Endothelial cell (in vitro differentiated cells): ENCODE measurements around the gene FXYD6. TPM values are rescaled to one million over a fixed set of nuclear protein-coding genes. Genes with fewer than 3 reads are reported as not detected.

Source experiments
- DNase-seq: peaks from one replicate; pipeline ENCODE4 v3.0.0; 2021; ENCODE audit warnings: low spot score
- H3K27ac Mint-ChIP-seq: one replicate; pipeline ENCODE4 v1.8.0; 2021; ENCODE audit warnings: mixed read lengths, inconsistent platforms; ENCODE audit not compliant: unreplicated experiment
- H3K27me3 Mint-ChIP-seq: one replicate; pipeline ENCODE4 v1.8.0; 2021; ENCODE audit warnings: mild to moderate bottlenecking, moderate library complexity, mixed read lengths, inconsistent platforms; ENCODE audit not compliant: unreplicated experiment
- H3K36me3 Mint-ChIP-seq: one replicate; pipeline ENCODE4 v1.8.0; 2021; ENCODE audit warnings: mild to moderate bottlenecking, low read depth, mixed read lengths, inconsistent platforms; ENCODE audit not compliant: unreplicated experiment
- H3K4me1 Mint-ChIP-seq: one replicate; pipeline ENCODE4 v1.8.0; 2021; ENCODE audit warnings: mild to moderate bottlenecking, mixed read lengths, inconsistent platforms; ENCODE audit not compliant: unreplicated experiment
- H3K4me3 Mint-ChIP-seq: one replicate; pipeline ENCODE4 v1.8.0; 2021; ENCODE audit warnings: mild to moderate bottlenecking, mixed read lengths, inconsistent platforms; ENCODE audit not compliant: unreplicated experiment
- H3K9me3 Mint-ChIP-seq: one replicate; pipeline ENCODE4 v1.8.0; 2021; ENCODE audit warnings: mixed read lengths, inconsistent platforms; ENCODE audit not compliant: unreplicated experiment
- total RNA-seq: library from RNA; stranded (reverse); fragmentation: NEBNext Ultra II Directional; extraction: Animal tissue kit (Norgen Biotek cat#: 25700); gene quantifications from one replicate; pipeline ENCODE4 v1.2.1, GENCODE V29; 2021; ENCODE audit not compliant: unreplicated experiment
- TF ChIP-seq, protein P1 (sequence below): fragments of 200-600 bp; sonication (generic); IDR thresholded peaks from one replicate; pipeline ENCODE4 v1.5.0; 2021; ENCODE audit warnings: antibody characterized with exemption; ENCODE audit not compliant: unreplicated experiment

The FXYD6 gene
- total RNA-seq, 1 donor from 2014 or later: 18.1 TPM

DNA sequence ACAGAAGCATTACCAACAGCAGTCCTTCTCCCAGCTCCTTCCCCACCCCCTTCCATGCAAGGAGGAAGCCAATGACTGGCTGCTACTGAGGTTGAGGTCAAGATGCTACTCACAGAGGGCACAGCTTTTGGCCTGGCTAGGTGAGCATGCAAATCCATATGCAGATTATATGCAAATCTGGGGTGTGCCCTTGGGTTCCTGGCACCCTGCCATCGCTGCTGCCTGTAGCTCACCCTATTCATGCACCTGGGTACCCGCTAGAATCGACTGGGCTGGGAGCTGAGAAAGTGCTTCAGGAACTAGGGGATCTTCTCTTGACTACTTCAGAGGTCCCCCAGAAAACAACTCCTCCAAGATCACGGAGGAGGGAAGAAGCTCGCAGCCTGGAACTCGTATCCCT lies 83.5 kb downstream of the FXYD6 start:
- H3K9me3 Mint-ChIP-seq: no peaks in the 10 kb centered on the region
- peaks cover 16% of the 10 kb centered on the region for H3K27me3 Mint-ChIP-seq
- H3K36me3 Mint-ChIP-seq: no peaks in the 10 kb centered on the region
- peaks cover 3% of the 10 kb centered on the region for H3K4me1 Mint-ChIP-seq
- no peak for DNase-seq
- no peak overlapping the region for H3K4me3 Mint-ChIP-seq
- H3K27ac Mint-ChIP-seq: no peak overlapping the region
- TF ChIP-seq, protein P1, sequence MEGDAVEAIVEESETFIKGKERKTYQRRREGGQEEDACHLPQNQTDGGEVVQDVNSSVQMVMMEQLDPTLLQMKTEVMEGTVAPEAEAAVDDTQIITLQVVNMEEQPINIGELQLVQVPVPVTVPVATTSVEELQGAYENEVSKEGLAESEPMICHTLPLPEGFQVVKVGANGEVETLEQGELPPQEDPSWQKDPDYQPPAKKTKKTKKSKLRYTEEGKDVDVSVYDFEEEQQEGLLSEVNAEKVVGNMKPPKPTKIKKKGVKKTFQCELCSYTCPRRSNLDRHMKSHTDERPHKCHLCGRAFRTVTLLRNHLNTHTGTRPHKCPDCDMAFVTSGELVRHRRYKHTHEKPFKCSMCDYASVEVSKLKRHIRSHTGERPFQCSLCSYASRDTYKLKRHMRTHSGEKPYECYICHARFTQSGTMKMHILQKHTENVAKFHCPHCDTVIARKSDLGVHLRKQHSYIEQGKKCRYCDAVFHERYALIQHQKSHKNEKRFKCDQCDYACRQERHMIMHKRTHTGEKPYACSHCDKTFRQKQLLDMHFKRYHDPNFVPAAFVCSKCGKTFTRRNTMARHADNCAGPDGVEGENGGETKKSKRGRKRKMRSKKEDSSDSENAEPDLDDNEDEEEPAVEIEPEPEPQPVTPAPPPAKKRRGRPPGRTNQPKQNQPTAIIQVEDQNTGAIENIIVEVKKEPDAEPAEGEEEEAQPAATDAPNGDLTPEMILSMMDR: no peak

GRCh38 chr11:117792241-117792640 lies 84.2 kb downstream of the FXYD6 start:
- Mint-ChIP-seq H3K4me1 (no peaks in the 10 kb centered on the region), H3K27ac (no peak overlapping the region), H3K4me3 (no peak overlapping the region), H3K27me3 (peaks cover 12% of the 10 kb centered on the region), H3K36me3 (no peaks in the 10 kb centered on the region), H3K9me3 (no peaks in the 10 kb centered on the region)
- DNase-seq: no peak
- TF ChIP-seq, protein P1: no peak

DNA sequence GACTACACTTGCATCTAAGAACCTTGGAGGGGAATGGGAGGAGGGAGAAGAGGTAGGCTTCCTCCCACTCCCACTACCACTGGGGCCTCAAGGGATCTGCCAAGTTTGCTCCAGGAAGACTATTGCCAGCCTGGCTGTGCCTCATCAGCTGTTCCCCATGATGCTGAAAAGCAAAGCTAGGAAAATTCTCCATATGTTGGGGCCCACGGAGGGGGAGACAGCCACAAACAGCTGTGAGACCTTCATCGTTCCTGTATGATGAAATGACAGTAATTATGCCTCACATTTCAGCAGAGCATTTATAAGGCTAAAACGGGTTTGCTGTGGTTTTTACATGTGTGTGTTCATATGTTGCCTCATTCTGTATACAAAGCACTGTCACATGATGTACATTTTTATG lies 86.2 kb downstream of the FXYD6 start:
- Mint-ChIP-seq H3K4me3 (no peak overlapping the region), H3K27me3 (peaks cover 12% of the 10 kb centered on the region), H3K9me3 (no peaks in the 10 kb centered on the region), H3K4me1 (no peaks in the 10 kb centered on the region), H3K27ac (no peak overlapping the region), H3K36me3 (no peaks in the 10 kb centered on the region)
- TF ChIP-seq, protein P1: no peak
- no peak for DNase-seq

DNA sequence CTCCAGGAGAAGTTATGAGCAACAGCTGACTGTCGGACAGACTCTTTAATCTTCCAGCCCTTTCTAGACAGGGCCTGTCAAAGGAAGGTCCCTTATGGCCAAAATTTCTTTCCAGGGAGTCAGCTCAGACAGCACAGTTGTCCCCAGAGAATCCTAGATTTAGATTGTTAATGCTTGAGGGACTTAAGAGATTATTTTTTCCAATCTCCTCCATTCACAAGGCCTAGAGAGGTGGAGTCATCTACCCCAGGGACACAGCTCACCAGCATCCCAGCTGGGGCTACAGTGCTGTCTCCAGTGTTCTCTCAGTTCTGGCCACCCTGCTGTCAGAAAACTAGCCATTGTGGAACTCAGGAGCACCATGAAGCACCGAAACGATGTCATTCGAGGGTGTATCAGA lies 87.2 kb downstream of the FXYD6 start:
- H3K9me3 Mint-ChIP-seq: no peaks in the 10 kb centered on the region
- H3K27me3 Mint-ChIP-seq: peaks cover 14% of the 10 kb centered on the region
- H3K4me1 Mint-ChIP-seq: no peaks in the 10 kb centered on the region
- no peak overlapping the region for H3K27ac Mint-ChIP-seq
- H3K36me3 Mint-ChIP-seq: no peaks in the 10 kb centered on the region
- DNase-seq: no peak
- TF ChIP-seq, protein P1: no peak
- no peak overlapping the region for H3K4me3 Mint-ChIP-seq

Other genes with a start within 250 kb of the FXYD6 start
- 3.8 TPM for gene DSCAML1, start 79.4 kb downstream of the FXYD6 start, total RNA-seq
- gene FXYD2, start 51.9 kb downstream of the FXYD6 start, total RNA-seq: not detected
- gene TMPRSS13, start 52.7 kb upstream of the FXYD6 start, total RNA-seq: 1.8 TPM
- 0.82 TPM for gene IL10RA, start 109.7 kb upstream of the FXYD6 start, total RNA-seq
- not detected for gene TMPRSS4, start 200.4 kb upstream of the FXYD6 start, total RNA-seq
- gene SMIM35, start 210.3 kb upstream of the FXYD6 start, total RNA-seq: not detected